ENCODE results near the gene ESPN. TPM values are rescaled to one million over a fixed set of nuclear protein-coding genes. Genes with fewer than 3 reads are reported as not detected.

Gene ESPN
- total and polyA plus RNA-seq, 2 of the 4 experiments (the other 2 are of a cell fraction) = under 0.01 to 0.02 TPM

DNA sequence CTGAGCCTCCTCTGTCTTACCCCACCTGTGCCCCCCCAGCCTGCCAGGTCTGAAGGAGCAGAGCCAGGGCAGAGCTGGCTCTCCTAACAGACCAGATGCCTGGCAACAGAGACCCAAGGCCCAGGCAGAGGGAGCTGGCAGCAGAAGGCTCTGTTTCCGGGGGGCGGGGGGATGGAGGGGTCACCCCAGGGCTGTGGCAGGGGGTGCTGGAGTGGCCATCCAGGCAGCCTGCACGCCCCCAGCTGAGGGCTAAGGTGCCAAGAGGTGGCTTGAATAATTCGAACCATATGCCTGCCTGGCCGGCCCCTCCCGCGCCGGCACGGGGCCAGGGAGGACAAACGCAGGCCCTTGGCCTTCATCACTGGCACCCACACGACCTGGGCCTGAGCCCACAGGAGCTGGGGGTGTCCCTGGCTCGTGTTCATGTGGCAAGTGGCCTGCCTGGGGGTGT is 82.9 kb downstream of the ESPN start:
- Histone ChIP-seq H3K4me2 (ENCODE audit: low read depth, low read length) (no peak overlapping the region), H3K4ac (ENCODE audit: low read depth, low read length) (no peak overlapping the region), H2AFZ (replicated peaks; ENCODE audit: low read length, poor library complexity) (no peak overlapping the region), H2AK9ac (replicated peaks; ENCODE audit: low read depth, low read length, poor library complexity) (no peak overlapping the region), H3K9ac (ENCODE audit: low read depth, low read length) (no peak overlapping the region), H3K14ac (replicated peaks; ENCODE audit: low read depth, low read length) (no peak overlapping the region), H4K91ac (ENCODE audit: insufficient read depth, low read depth, low read length) (no peak overlapping the region), H3K4me1 (ENCODE audit: control insufficient read depth, insufficient read depth, low read length) (no peaks in the 10 kb centered on the region), H4K8ac (ENCODE audit: low read depth in 2 of 2, low read length in 2 of 2) (no peak overlapping the region), H2BK5ac (ENCODE audit: low read depth, low read length, poor library complexity, severe bottlenecking) (no peak overlapping the region), H3K36me3 (ENCODE audit: control insufficient read depth, insufficient read depth, low read length) (no peaks in the 10 kb centered on the region), H3K9me3 (ENCODE audit: control insufficient read depth, insufficient read depth, low read length) (no peaks in the 10 kb centered on the region), H3K27me3 (ENCODE audit: control insufficient read depth, insufficient read depth, low read length) (peaks cover 4% of the 10 kb centered on the region; the same call in 1 of the 2 replicates), H2AK5ac (ENCODE audit: low read depth, low read length) (no peak overlapping the region), H3K23ac (ENCODE audit: low read depth, low read length) (no peak overlapping the region), H3K18ac (ENCODE audit: low read depth, low read length) (no peak overlapping the region), H4K5ac (ENCODE audit: low read depth, low read length) (no peak overlapping the region), H3K79me1 (ENCODE audit: low read depth in 1 of 2, low read length in 2 of 2) (no peaks in the 10 kb centered on the region), H3K27ac (ENCODE audit: insufficient read depth, low read length) (no peak overlapping the region), H3K56ac (ENCODE audit: extremely low read depth, insufficient read depth, low read length) (no peak overlapping the region), H3K9me1 (ENCODE audit: insufficient read depth, low read length) (no peaks in the 10 kb centered on the region), H4K20me1 (ENCODE audit: insufficient read depth, low read length) (no peaks in the 10 kb centered on the region), H2BK120ac (ENCODE audit: low read depth, low read length) (no peak overlapping the region), H3K4me3 (ENCODE audit: insufficient read depth, low read depth, low read length) (no peak overlapping the region), H2BK15ac (ENCODE audit: low read depth, low read length) (no peak overlapping the region), H2BK20ac (ENCODE audit: low read depth, low read length) (no peak overlapping the region)
- in situ Hi-C loops (cut with MboI; ENCODE audit: low sequenced_read_pairs) = no loop called here
- BruUV-seq (replicated peaks) = no TSS peak
- CTCF ChIA-PET = interaction anchor here (0.6 kb wide), 1 partner anchor 756 kb away, joined by 3 read pairs; no protein-coding TSS in a partner anchor
- dilution Hi-C loops (cut with HindIII; ENCODE audit: low sequenced_read_pairs, unreplicated experiment) = no loop called here
- DNase-seq (no peak), ATAC-seq (ENCODE audit: low read depth) (no peak)
- TF ChIP-seq, protein P1, sequence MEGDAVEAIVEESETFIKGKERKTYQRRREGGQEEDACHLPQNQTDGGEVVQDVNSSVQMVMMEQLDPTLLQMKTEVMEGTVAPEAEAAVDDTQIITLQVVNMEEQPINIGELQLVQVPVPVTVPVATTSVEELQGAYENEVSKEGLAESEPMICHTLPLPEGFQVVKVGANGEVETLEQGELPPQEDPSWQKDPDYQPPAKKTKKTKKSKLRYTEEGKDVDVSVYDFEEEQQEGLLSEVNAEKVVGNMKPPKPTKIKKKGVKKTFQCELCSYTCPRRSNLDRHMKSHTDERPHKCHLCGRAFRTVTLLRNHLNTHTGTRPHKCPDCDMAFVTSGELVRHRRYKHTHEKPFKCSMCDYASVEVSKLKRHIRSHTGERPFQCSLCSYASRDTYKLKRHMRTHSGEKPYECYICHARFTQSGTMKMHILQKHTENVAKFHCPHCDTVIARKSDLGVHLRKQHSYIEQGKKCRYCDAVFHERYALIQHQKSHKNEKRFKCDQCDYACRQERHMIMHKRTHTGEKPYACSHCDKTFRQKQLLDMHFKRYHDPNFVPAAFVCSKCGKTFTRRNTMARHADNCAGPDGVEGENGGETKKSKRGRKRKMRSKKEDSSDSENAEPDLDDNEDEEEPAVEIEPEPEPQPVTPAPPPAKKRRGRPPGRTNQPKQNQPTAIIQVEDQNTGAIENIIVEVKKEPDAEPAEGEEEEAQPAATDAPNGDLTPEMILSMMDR (conservative IDR thresholded peaks at IDR 0.05; ENCODE audit: low read depth, low read length) = no peak
- POLR2A ChIA-PET (ENCODE audit: unreplicated experiment) = no interaction called here
- WGBS, 2 experiments (ENCODE audit: extremely low coverage in 2 of 2, insufficient read length in 1 of 2) = 80% methylated on average over 8 of the region's 12 CpGs; no CpG with 5 or more reads in 1 of the 2 experiments
- intact Hi-C loops (cut with micrococcal nuclease) = no loop called here
